Measurements from ENCODE around the gene LRRC17.
"Not testable (repeated sequence)": the region's sequence is repeated elsewhere in the genome, so short reads cannot be mapped to it uniquely, and the experiment has no call there.

- not testable (repeated sequence) for TF ChIP-seq CTCF, POLR2A (IDR thresholded peaks at IDR 0.05)
These were observed 64.8 kb downstream of the LRRC17 start for GRCh38 chr7:102977586-102977985.
